H1 (cell line): ENCODE measurements around the gene GABRR1. TPM values are rescaled to one million over a fixed set of nuclear protein-coding genes. Genes with fewer than 3 reads are reported as not detected.

Source experiments
- HDAC2 ChIP-seq, 2 experiments: fragments of 300-600 bp in 1 of 2; sonication (generic) in 1 of 2; IDR thresholded peaks; 2 replicates each; pipeline ENCODE4 v1.6.1; 2011 to 2012; ENCODE audit warnings: low read depth in 2 of 2, low read length in 2 of 2, mild to moderate bottlenecking in 2 of 2, moderate library complexity in 2 of 2, borderline replicate concordance in 1 of 2, inconsistent platforms in 1 of 2
- TEAD4 ChIP-seq: IDR thresholded peaks from 2 replicates; pipeline ENCODE4 v1.6.1; 2012; ENCODE audit warnings: low read depth, low read length, inconsistent platforms, mixed read lengths
- polyA plus RNA-seq, 7 experiments: library from polyadenylated mRNA; depleted of rRNA in 3 of 7; stranded (reverse) in 5 of 7; unstranded in 2 of 7; fragments of >200 nt in 5 of 7; fragments of 200-250 nt in 2 of 7; gene quantifications; 1 replicate in 5 of 7; 2 replicates in 1 of 7; 4 replicates in 1 of 7; pipeline versions ENCODE4 v1.2.1 to v1.2.3, GENCODE V29; 2011 to 2013; ENCODE audit warnings: missing spikeins in 2 of 7, mixed read lengths in 2 of 7
- total RNA-seq: library from RNA; stranded (reverse); fragmentation: NEBNext Ultra II Directional; extraction: Animal tissue kit (Norgen Biotek cat#: 25700); gene quantifications from 2 replicates; pipeline ENCODE4 v1.2.1, GENCODE V29; 2021

Gene GABRR1
- total and polyA plus RNA-seq, 2 of the 8 experiments (the other 6 are each of a cell fraction or from before 2014, with no cell fraction given): 0.60 to 0.63 TPM

- TF ChIP-seq HDAC2 (IDR thresholded peaks at IDR 0.05; ENCODE audit: borderline replicate concordance in 1 of 2, low read depth in 2 of 2, low read length in 2 of 2): no peak
- TF ChIP-seq TEAD4: no peak
Observed at GRCh38 chr6:89251170-89251569, 34.0 kb upstream of the GABRR1 start (continued).
